ENCODE results near the gene ZNF335. TPM values are rescaled to one million over a fixed set of nuclear protein-coding genes. Genes with fewer than 3 reads are reported as not detected.

Gene ZNF335
- total RNA-seq, 3 donors from 2014 or later (not counting 1 experiment from before 2014, with no cell fraction given) = 101 to 119 (median 102) TPM

GRCh38 chr20:45965169-45966002 lies 6.6 kb downstream of the ZNF335 start:
- H3K27me3 Mint-ChIP-seq (ENCODE audit: low read depth in 2 of 2) = no peaks in the 10 kb centered on the region
- H3K4me3 Mint-ChIP-seq = no peak overlapping the region
- intact Hi-C loops (cut with micrococcal nuclease) = no loop called here
- ATAC-seq (no peak), DNase-seq (no peak)
- no peak for TF ChIP-seq CTCF (IDR thresholded peaks at IDR 0.05)
- no peaks in the 10 kb centered on the region for H3K9me3 Mint-ChIP-seq
- H3K36me3 ChIP-seq (ENCODE audit: control insufficient read depth, insufficient read depth, low read length) = peaks cover 79% of the 10 kb centered on the region
- H3K27me3 ChIP-seq (ENCODE audit: control insufficient read depth, insufficient read depth, low read length) = no peaks in the 10 kb centered on the region
- H3K27ac Mint-ChIP-seq = no peak overlapping the region
- peaks cover 37% of the 10 kb centered on the region for H3K4me1 ChIP-seq (ENCODE audit: control insufficient read depth, insufficient read depth, low read length)
- H3K27ac ChIP-seq (ENCODE audit: low read length) = no peak overlapping the region
- H3K4me1 Mint-ChIP-seq = peaks cover 13 to 19% of the 10 kb centered on the region in 2 donors
- no peaks in the 10 kb centered on the region for H3K9me3 ChIP-seq (ENCODE audit: control insufficient read depth, insufficient read depth, low read length)
- no peak overlapping the region for H3K4me3 ChIP-seq (ENCODE audit: low read length)
- 96% methylated on average over 18 of the region's 18 CpGs for WGBS (ENCODE audit: insufficient coverage)
- no peaks in the 10 kb centered on the region for H3K36me3 Mint-ChIP-seq

- no peak overlapping the region for H3K4me3 ChIP-seq (ENCODE audit: low read length)
- H3K9me3 Mint-ChIP-seq = no peaks in the 10 kb centered on the region
- no peak overlapping the region for H3K4me3 Mint-ChIP-seq
- H3K27ac Mint-ChIP-seq = no peak overlapping the region
- no peaks in the 10 kb centered on the region for H3K27me3 Mint-ChIP-seq (ENCODE audit: low read depth in 2 of 2)
- H3K36me3 ChIP-seq (ENCODE audit: control insufficient read depth, insufficient read depth, low read length) = peaks cover 86% of the 10 kb centered on the region
- DNase-seq (no peak), ATAC-seq (no peak)
- no peaks in the 10 kb centered on the region for H3K9me3 ChIP-seq (ENCODE audit: control insufficient read depth, insufficient read depth, low read length)
- H3K27ac ChIP-seq (ENCODE audit: low read length) = no peak overlapping the region
- H3K27me3 ChIP-seq (ENCODE audit: control insufficient read depth, insufficient read depth, low read length) = no peaks in the 10 kb centered on the region
- no peak for TF ChIP-seq CTCF (IDR thresholded peaks at IDR 0.05)
- peaks cover 0 to 6% of the 10 kb centered on the region in 2 donors for H3K4me1 Mint-ChIP-seq
- WGBS (ENCODE audit: insufficient coverage) = 91% methylated on average over 9 of the region's 9 CpGs
- no peaks in the 10 kb centered on the region for H3K36me3 Mint-ChIP-seq
- H3K4me1 ChIP-seq (ENCODE audit: control insufficient read depth, insufficient read depth, low read length) = peaks cover 23% of the 10 kb centered on the region
- intact Hi-C loops (cut with micrococcal nuclease) = no loop called here
Observed at GRCh38 chr20:45964006-45964400, 8.0 kb downstream of the ZNF335 start.

GRCh38 chr20:45963059-45964005 lies 8.7 kb downstream of the ZNF335 start:
- Histone ChIP-seq H3K27ac (ENCODE audit: low read length) (no peak overlapping the region), H3K27me3 (ENCODE audit: control insufficient read depth, insufficient read depth, low read length) (no peaks in the 10 kb centered on the region), H3K9me3 (ENCODE audit: control insufficient read depth, insufficient read depth, low read length) (no peaks in the 10 kb centered on the region), H3K4me3 (ENCODE audit: low read length) (no peak overlapping the region), H3K4me1 (ENCODE audit: control insufficient read depth, insufficient read depth, low read length) (peaks cover 16% of the 10 kb centered on the region), H3K36me3 (ENCODE audit: control insufficient read depth, insufficient read depth, low read length) (peaks cover 86% of the 10 kb centered on the region)
- intact Hi-C loops (cut with micrococcal nuclease) = loop anchor here (1.0 to 2.0 kb wide), 3 partner anchors 29 to 164 kb away; partner anchors contain the start of gene PCIF1
- TF ChIP-seq CTCF (IDR thresholded peaks at IDR 0.05) = peak; percentile 43
- peaks cover 5% of the 10 kb centered on the region for H3K36me3 Mint-ChIP-seq
- WGBS (ENCODE audit: insufficient coverage) = 65% methylated on average over 34 of the region's 34 CpGs
- peak overlapping the region in 1 of 2 donors; percentile 80 for H3K27ac Mint-ChIP-seq
- H3K9me3 Mint-ChIP-seq = no peaks in the 10 kb centered on the region
- peak in 1 of 2 donors; percentile 70 for DNase-seq
- no peaks in the 10 kb centered on the region for H3K27me3 Mint-ChIP-seq (ENCODE audit: low read depth in 2 of 2)
- H3K4me3 Mint-ChIP-seq = no peak overlapping the region
- H3K4me1 Mint-ChIP-seq = peaks cover 0 to 6% of the 10 kb centered on the region in 2 donors
- ATAC-seq = peak; percentile 40 to 81 (median 41)

Data from natural killer cell (primary cell).